WTC11 (cell line): ENCODE measurements around the gene CDKN1C. TPM values are rescaled to one million over a fixed set of nuclear protein-coding genes. Genes with fewer than 3 reads are reported as not detected.

ENCODE experiments used
- ATAC-seq: fragments of 200-7000 bp; cut with Tn5 transposase; 2 replicates; pipeline ENCODE4 v1.10.0; 2021; ENCODE audit warnings: mild to moderate bottlenecking, moderate library complexity
- CTCF ChIA-PET: fragments of 300-600 bp; sonication (Branson Sonifier 250); formaldehyde crosslinking; loops from one replicate; lab custom pipeline; 2021; ENCODE audit warnings: antibody characterized with exemption; lab: Charles Lee
- POLR2A ChIA-PET: fragments of 350-600 bp; sonication (Branson Sonifier 250); formaldehyde crosslinking; loops from one replicate; lab custom pipeline; 2021; ENCODE audit warnings: antibody characterized with exemption; lab: Charles Lee
- DNase-seq: peaks from one replicate; pipeline ENCODE4 v3.0.0; 2021; ENCODE audit warnings: low spot score
- H3K27ac Mint-ChIP-seq: 2 replicates; pipeline ENCODE4 v1.8.0; 2021; ENCODE audit warnings: mixed read lengths
- H3K27me3 Mint-ChIP-seq: 2 replicates; pipeline ENCODE4 v1.8.0; 2021; ENCODE audit warnings: low read depth, mild to moderate bottlenecking, moderate library complexity, mixed read lengths
- H3K36me3 Mint-ChIP-seq: 2 replicates; pipeline ENCODE4 v1.8.0; 2021; ENCODE audit warnings: mixed read lengths
- H3K4me1 Mint-ChIP-seq: 2 replicates; pipeline ENCODE4 v1.8.0; 2022; ENCODE audit warnings: mixed read lengths
- H3K4me3 Mint-ChIP-seq: 2 replicates; pipeline ENCODE4 v1.8.0; 2021; ENCODE audit warnings: mild to moderate bottlenecking, moderate library complexity, mixed read lengths
- H3K9me3 Mint-ChIP-seq: 2 replicates; pipeline ENCODE4 v1.8.0; 2021; ENCODE audit warnings: mixed read lengths
- AFF4 ChIP-seq: sonication (generic); formaldehyde crosslinking; IDR thresholded peaks from 2 replicates; pipeline ENCODE4 v1.8.1; 2023; ENCODE audit warnings: mild to moderate bottlenecking, missing genetic modification reagents, borderline replicate concordance
- ATF3 ChIP-seq: sonication (generic); formaldehyde crosslinking; conservative IDR thresholded peaks from 2 replicates; pipeline ENCODE4 v1.8.1; 2022; ENCODE audit warnings: mild to moderate bottlenecking, missing genetic modification reagents
- CREB1 ChIP-seq: sonication (generic); formaldehyde crosslinking; IDR thresholded peaks from 2 replicates; pipeline ENCODE4 v1.8.0; 2023; ENCODE audit warnings: mild to moderate bottlenecking, missing genetic modification reagents
- CREM ChIP-seq: sonication (generic); formaldehyde crosslinking; IDR thresholded peaks from 2 replicates; pipeline ENCODE4 v1.8.1; 2022; ENCODE audit warnings: mild to moderate bottlenecking, missing genetic modification reagents, moderate library complexity
- FOXK1 ChIP-seq: sonication (generic); formaldehyde crosslinking; IDR thresholded peaks from 2 replicates; pipeline ENCODE4 v1.8.0; 2022; ENCODE audit warnings: mild to moderate bottlenecking, moderate library complexity, missing genetic modification reagents
- FOXP4 ChIP-seq: sonication (generic); formaldehyde crosslinking; IDR thresholded peaks from 2 replicates; pipeline ENCODE4 v1.8.0; 2022; ENCODE audit warnings: mild to moderate bottlenecking, missing genetic modification reagents
- IRF1 ChIP-seq: sonication (generic); formaldehyde crosslinking; IDR thresholded peaks from 2 replicates; pipeline ENCODE4 v1.8.0; 2023; ENCODE audit warnings: missing genetic modification reagents
- JAZF1 ChIP-seq: fragments of 250-450 bp; sonication (Bioruptor Pico); IDR thresholded peaks from 2 replicates; pipeline ENCODE4 v1.9.0; 2021; ENCODE audit warnings: moderate library complexity, mild to moderate bottlenecking, inconsistent platforms
- JUN ChIP-seq: sonication (generic); formaldehyde crosslinking; IDR thresholded peaks from 2 replicates; pipeline ENCODE4 v1.8.0; 2023; ENCODE audit warnings: mild to moderate bottlenecking, missing genetic modification reagents
- MXD4 ChIP-seq: fragments of 250-450 bp; sonication (Bioruptor Pico); IDR thresholded peaks from 2 replicates; pipeline ENCODE4 v1.8.0; 2021; ENCODE audit warnings: mild to moderate bottlenecking, moderate library complexity, borderline replicate concordance
- NFE2L1 ChIP-seq: sonication (generic); formaldehyde crosslinking; IDR thresholded peaks from 2 replicates; pipeline ENCODE4 v1.8.1; 2023; ENCODE audit warnings: missing genetic modification reagents
- NFYB ChIP-seq: sonication (generic); formaldehyde crosslinking; conservative IDR thresholded peaks from 2 replicates; pipeline ENCODE4 v1.8.0; 2022; ENCODE audit warnings: low read depth, missing genetic modification reagents
- NR2C2 ChIP-seq: sonication (generic); formaldehyde crosslinking; IDR thresholded peaks from 2 replicates; pipeline ENCODE4 v1.8.0; 2022; ENCODE audit warnings: mild to moderate bottlenecking, missing genetic modification reagents
- PRRX2 ChIP-seq: fragments of 250-450 bp; sonication (Bioruptor Pico); IDR thresholded peaks from 2 replicates; pipeline ENCODE4 v1.8.0; 2021; ENCODE audit warnings: mild to moderate bottlenecking
- RELA ChIP-seq: sonication (generic); formaldehyde crosslinking; IDR thresholded peaks from 2 replicates; pipeline ENCODE4 v1.8.1; 2022; ENCODE audit warnings: missing genetic modification reagents, mild to moderate bottlenecking, borderline replicate concordance
- SOX15 ChIP-seq: fragments of 250-450 bp; sonication (Bioruptor Pico); IDR thresholded peaks from 2 replicates; pipeline ENCODE4 v1.9.0; 2021; ENCODE audit warnings: mild to moderate bottlenecking
- SP1 ChIP-seq: sonication (generic); formaldehyde crosslinking; conservative IDR thresholded peaks from 2 replicates; pipeline ENCODE4 v1.8.1; 2022; ENCODE audit warnings: missing genetic modification reagents
- TCF7 ChIP-seq: sonication (generic); formaldehyde crosslinking; IDR thresholded peaks from 2 replicates; pipeline ENCODE4 v1.8.0; 2022; ENCODE audit warnings: mild to moderate bottlenecking, low read depth, missing genetic modification reagents, moderate library complexity
- TEAD1 ChIP-seq: sonication (generic); formaldehyde crosslinking; IDR thresholded peaks from 2 replicates; pipeline ENCODE4 v1.8.0; 2022; ENCODE audit warnings: mild to moderate bottlenecking, missing genetic modification reagents
- ZNF532 ChIP-seq: fragments of 250-450 bp; sonication (Bioruptor Pico); IDR thresholded peaks from 2 replicates; pipeline ENCODE4 v1.9.0; 2021; ENCODE audit warnings: mild to moderate bottlenecking, borderline replicate concordance
- total RNA-seq: library from RNA; stranded (reverse); gene quantifications from 3 replicates; pipeline ENCODE4 v1.2.3, GENCODE V29; 2021

CDKN1C gene
- total RNA-seq, 1 experiment from 2014 or later: 25.0 TPM

GRCh38 chr11:2921742-2922493 lies 36.3 kb upstream of the CDKN1C start:
- H3K4me1 Mint-ChIP-seq: no peaks in the 10 kb centered on the region
- ATAC-seq (no peak), DNase-seq (no peak)
- ChIA-PET POLR2A (no interaction called here), CTCF (interaction anchor here (4.3 kb wide), 1 partner anchor 8 kb away, joined by 16 read pairs; the partner anchor contains the start of gene PHLDA2)
- TF ChIP-seq SP1 (CRISPR knock-in tag): no peak
- TF ChIP-seq FOXP4 (CRISPR knock-in tag): no peak
- no peak for TF ChIP-seq CREB1 (CRISPR knock-in tag)
- TF ChIP-seq FOXK1 (CRISPR knock-in tag): no peak
- no peak for TF ChIP-seq JUN (CRISPR knock-in tag)
- TF ChIP-seq AFF4 (CRISPR knock-in tag): no peak
- no peak for TF ChIP-seq MXD4
- TF ChIP-seq IRF1 (CRISPR knock-in tag): no peak
- TF ChIP-seq ZNF532 (CRISPR knock-in tag): no peak
- no peak for TF ChIP-seq NR2C2 (CRISPR knock-in tag)
- H3K27me3 Mint-ChIP-seq: peaks cover 7% of the 10 kb centered on the region
- no peaks in the 10 kb centered on the region for H3K9me3 Mint-ChIP-seq
- H3K36me3 Mint-ChIP-seq: no peaks in the 10 kb centered on the region
- H3K27ac Mint-ChIP-seq: no peak overlapping the region
- H3K4me3 Mint-ChIP-seq: no peak overlapping the region

- H3K4me1 Mint-ChIP-seq: no peaks in the 10 kb centered on the region
- no peak overlapping the region for H3K27ac Mint-ChIP-seq
- no peak overlapping the region for H3K4me3 Mint-ChIP-seq
- no peaks in the 10 kb centered on the region for H3K9me3 Mint-ChIP-seq
- CTCF ChIA-PET: interaction anchor here (0.7 to 4.3 kb wide), 5 partner anchors 9 to 972 kb away, joined by 3 to 16 read pairs (median 5); partner anchors contain the start of gene PHLDA2
- POLR2A ChIA-PET: no interaction called here
- DNase-seq (no peak), ATAC-seq (no peak)
- H3K36me3 Mint-ChIP-seq: no peaks in the 10 kb centered on the region
- H3K27me3 Mint-ChIP-seq: peaks cover under 1% of the 10 kb centered on the region; the same call in 1 of the 2 replicates
- TF ChIP-seq AFF4 (CRISPR knock-in tag): no peak
- no peak for TF ChIP-seq NFYB
- TF ChIP-seq SOX15: no peak
- TF ChIP-seq JAZF1 (CRISPR knock-in tag): no peak
- no peak for TF ChIP-seq RELA (CRISPR knock-in tag)
- TF ChIP-seq TEAD1 (CRISPR knock-in tag): no peak
- no peak for TF ChIP-seq ATF3 (CRISPR knock-in tag)
- TF ChIP-seq NFE2L1 (CRISPR knock-in tag): no peak
- TF ChIP-seq PRRX2 (CRISPR knock-in tag): no peak
- TF ChIP-seq CREM (CRISPR knock-in tag): no peak
- no peak for TF ChIP-seq TCF7
Observed at GRCh38 chr11:2921261-2921660, 35.7 kb upstream of the CDKN1C start.
